ENCODE data around the gene IQGAP2.

The IQGAP2 gene

DNA sequence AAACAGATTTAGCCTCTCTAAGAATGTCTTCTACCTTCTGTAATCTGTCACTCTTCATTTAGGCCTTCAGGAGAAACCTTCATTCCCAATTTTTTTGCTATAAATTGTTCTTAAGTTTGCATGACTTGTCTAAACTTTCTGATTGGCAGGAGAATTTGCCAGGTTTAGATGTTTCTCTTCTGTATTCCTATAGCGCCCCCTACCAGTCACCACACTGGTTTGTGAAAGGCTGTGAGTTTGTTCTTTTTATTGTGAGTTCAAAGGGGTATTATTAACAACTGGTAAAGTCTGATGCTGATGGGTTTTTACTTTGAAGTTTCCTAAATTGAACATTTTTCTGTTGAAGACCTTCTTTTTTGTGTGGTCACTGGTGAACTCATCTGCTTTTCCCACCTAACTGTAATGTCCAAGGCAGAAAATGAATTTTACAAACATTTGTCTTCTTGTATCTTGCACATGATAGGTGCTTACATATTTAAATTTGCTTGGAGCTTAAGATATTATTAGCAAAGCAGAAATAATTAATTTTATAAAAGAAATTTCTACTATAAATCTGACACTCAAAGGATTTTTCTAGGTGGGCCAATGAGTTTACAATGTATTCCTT lies 238.5 kb downstream of the IQGAP2 start:
- ChIA-PET POLR2A (no interaction called here), CTCF (interaction anchor here (0.6 to 4.5 kb wide), 19 partner anchors 9 to 408 kb away, joined by 3 to 48 read pairs (median 5); no protein-coding TSS in a partner anchor)
- Histone ChIP-seq H3K9me3 (ENCODE audit: control insufficient read depth, insufficient read depth, low read depth, low read length) (no peaks in the 10 kb centered on the region), H3K36me3 (ENCODE audit: control insufficient read depth in 2 of 2, insufficient read depth in 1 of 2, low read length in 2 of 2) (no peaks in the 10 kb centered on the region), H3K27ac (ENCODE audit: extremely low read depth, low read depth, low read length) (no peak overlapping the region), H3K4me1 (ENCODE audit: control insufficient read depth, insufficient read depth, low read length) (no peaks in the 10 kb centered on the region), H3K4me3 (ENCODE audit: low read depth, low read length) (no peak overlapping the region)
- no peak for TF ChIP-seq MEIS1 (CRISPR knock-in tag; IDR thresholded peaks at IDR 0.05; ENCODE audit: borderline replicate concordance)
- TF ChIP-seq ZNF701 (tag by site-specific recombination; IDR thresholded peaks at IDR 0.05) = no peak
- TF ChIP-seq, protein P1, sequence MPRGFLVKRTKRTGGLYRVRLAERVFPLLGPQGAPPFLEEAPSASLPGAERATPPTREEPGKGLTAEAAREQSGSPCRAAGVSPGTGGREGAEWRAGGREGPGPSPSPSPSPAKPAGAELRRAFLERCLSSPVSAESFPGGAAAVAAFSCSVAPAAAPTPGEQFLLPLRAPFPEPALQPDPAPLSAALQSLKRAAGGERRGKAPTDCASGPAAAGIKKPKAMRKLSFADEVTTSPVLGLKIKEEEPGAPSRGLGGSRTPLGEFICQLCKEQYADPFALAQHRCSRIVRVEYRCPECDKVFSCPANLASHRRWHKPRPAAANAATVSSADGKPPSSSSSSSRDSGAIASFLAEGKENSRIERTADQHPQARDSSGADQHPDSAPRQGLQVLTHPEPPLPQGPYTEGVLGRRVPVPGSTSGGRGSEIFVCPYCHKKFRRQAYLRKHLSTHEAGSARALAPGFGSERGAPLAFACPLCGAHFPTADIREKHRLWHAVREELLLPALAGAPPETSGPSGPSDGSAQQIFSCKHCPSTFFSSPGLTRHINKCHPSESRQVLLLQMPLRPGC (tag by site-specific recombination; IDR thresholded peaks at IDR 0.05) = no peak
- TF ChIP-seq, protein P2, sequence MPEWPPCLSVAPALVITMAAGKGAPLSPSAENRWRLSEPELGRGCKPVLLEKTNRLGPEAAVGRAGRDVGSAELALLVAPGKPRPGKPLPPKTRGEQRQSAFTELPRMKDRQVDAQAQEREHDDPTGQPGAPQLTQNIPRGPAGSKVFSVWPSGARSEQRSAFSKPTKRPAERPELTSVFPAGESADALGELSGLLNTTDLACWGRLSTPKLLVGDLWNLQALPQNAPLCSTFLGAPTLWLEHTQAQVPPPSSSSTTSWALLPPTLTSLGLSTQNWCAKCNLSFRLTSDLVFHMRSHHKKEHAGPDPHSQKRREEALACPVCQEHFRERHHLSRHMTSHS (tag by site-specific recombination; IDR thresholded peaks at IDR 0.05) = no peak
- TF ChIP-seq ZNF433 (tag by site-specific recombination; IDR thresholded peaks at IDR 0.05; ENCODE audit: low read depth) = no peak
- TF ChIP-seq, protein P3, sequence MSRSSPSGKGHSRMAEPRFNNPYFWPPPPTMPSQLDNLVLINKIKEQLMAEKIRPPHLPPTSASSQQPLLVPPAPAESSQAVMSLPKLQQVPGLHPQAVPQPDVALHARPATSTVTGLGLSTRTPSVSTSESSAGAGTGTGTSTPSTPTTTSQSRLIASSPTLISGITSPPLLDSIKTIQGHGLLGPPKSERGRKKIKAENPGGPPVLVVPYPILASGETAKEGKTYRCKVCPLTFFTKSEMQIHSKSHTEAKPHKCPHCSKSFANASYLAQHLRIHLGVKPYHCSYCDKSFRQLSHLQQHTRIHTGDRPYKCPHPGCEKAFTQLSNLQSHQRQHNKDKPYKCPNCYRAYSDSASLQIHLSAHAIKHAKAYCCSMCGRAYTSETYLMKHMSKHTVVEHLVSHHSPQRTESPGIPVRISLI (tag by site-specific recombination; IDR thresholded peaks at IDR 0.05) = no peak
- TF ChIP-seq, protein P4, sequence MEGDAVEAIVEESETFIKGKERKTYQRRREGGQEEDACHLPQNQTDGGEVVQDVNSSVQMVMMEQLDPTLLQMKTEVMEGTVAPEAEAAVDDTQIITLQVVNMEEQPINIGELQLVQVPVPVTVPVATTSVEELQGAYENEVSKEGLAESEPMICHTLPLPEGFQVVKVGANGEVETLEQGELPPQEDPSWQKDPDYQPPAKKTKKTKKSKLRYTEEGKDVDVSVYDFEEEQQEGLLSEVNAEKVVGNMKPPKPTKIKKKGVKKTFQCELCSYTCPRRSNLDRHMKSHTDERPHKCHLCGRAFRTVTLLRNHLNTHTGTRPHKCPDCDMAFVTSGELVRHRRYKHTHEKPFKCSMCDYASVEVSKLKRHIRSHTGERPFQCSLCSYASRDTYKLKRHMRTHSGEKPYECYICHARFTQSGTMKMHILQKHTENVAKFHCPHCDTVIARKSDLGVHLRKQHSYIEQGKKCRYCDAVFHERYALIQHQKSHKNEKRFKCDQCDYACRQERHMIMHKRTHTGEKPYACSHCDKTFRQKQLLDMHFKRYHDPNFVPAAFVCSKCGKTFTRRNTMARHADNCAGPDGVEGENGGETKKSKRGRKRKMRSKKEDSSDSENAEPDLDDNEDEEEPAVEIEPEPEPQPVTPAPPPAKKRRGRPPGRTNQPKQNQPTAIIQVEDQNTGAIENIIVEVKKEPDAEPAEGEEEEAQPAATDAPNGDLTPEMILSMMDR (tag by site-specific recombination; IDR thresholded peaks at IDR 0.05) = peak; percentile 48; the same call in 1 of the 2 replicates
- no peak for TF ChIP-seq ZNF132 (tag by site-specific recombination; IDR thresholded peaks at IDR 0.05; ENCODE audit: borderline replicate concordance)
- no peak for TF ChIP-seq ZNF510 (tag by site-specific recombination; IDR thresholded peaks at IDR 0.05; ENCODE audit: insufficient replicate concordance)
- no peak for TF ChIP-seq RBAK (tag by site-specific recombination; IDR thresholded peaks at IDR 0.05)
- no peak for TF ChIP-seq ZNF155 (tag by site-specific recombination; IDR thresholded peaks at IDR 0.05)
- TF ChIP-seq ZNF112 (tag by site-specific recombination; IDR thresholded peaks at IDR 0.05) = no peak
- TF ChIP-seq ZNF629 (tag by site-specific recombination; IDR thresholded peaks at IDR 0.05) = no peak
- peak; percentile 79 for TF ChIP-seq ZNF654 (tag by site-specific recombination; IDR thresholded peaks at IDR 0.05; ENCODE audit: low read depth)
- TF ChIP-seq ZNF555 (tag by site-specific recombination; conservative IDR thresholded peaks at IDR 0.05) = no peak
- TF ChIP-seq, protein P5, sequence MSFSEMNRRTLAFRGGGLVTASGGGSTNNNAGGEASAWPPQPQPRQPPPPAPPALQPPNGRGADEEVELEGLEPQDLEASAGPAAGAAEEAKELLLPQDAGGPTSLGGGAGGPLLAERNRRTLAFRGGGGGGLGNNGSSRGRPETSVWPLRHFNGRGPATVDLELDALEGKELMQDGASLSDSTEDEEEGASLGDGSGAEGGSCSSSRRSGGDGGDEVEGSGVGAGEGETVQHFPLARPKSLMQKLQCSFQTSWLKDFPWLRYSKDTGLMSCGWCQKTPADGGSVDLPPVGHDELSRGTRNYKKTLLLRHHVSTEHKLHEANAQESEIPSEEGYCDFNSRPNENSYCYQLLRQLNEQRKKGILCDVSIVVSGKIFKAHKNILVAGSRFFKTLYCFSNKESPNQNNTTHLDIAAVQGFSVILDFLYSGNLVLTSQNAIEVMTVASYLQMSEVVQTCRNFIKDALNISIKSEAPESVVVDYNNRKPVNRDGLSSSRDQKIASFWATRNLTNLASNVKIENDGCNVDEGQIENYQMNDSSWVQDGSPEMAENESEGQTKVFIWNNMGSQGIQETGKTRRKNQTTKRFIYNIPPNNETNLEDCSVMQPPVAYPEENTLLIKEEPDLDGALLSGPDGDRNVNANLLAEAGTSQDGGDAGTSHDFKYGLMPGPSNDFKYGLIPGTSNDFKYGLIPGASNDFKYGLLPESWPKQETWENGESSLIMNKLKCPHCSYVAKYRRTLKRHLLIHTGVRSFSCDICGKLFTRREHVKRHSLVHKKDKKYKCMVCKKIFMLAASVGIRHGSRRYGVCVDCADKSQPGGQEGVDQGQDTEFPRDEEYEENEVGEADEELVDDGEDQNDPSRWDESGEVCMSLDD (tag by site-specific recombination; IDR thresholded peaks at IDR 0.05) = no peak
- no peak for TF ChIP-seq TRIM28 (IDR thresholded peaks at IDR 0.05; ENCODE audit: borderline replicate concordance, low read length)

Data from HEK293 (cell line).